GM10248 (cell line): ENCODE results near the gene IDH2.
"Not testable (repeated sequence)": the region's sequence is repeated elsewhere in the genome, so short reads cannot be mapped to it uniquely, and the experiment has no call there.

Source experiments
- CTCF ChIA-PET: fragments of 300-600 bp; sonication (Branson Sonifier 250); formaldehyde crosslinking; extraction: SDS; loops from one replicate; lab custom pipeline; 2021; ENCODE audit warnings: antibody characterized with exemption; lab: Yijun Ruan, JAX
- POLR2A ChIA-PET: fragments of 350-650 bp; sonication (Branson Sonifier 250); formaldehyde crosslinking; extraction: SDS; loops from one replicate; lab custom pipeline; 2020; ENCODE audit warnings: antibody characterized with exemption; lab: Yijun Ruan, JAX
- DNase-seq: peaks from one replicate; pipeline ENCODE4 v3.0.0; 2012; ENCODE audit errors: extremely low spot score
- TF ChIP-seq, protein P1 (sequence below): IDR thresholded peaks from 2 replicates; pipeline ENCODE4 v1.5.1; 2012; ENCODE audit warnings: mild to moderate bottlenecking, low read depth; ENCODE audit errors: extremely low read depth, missing control alignments, control extremely low read depth

IDH2 gene

DNA sequence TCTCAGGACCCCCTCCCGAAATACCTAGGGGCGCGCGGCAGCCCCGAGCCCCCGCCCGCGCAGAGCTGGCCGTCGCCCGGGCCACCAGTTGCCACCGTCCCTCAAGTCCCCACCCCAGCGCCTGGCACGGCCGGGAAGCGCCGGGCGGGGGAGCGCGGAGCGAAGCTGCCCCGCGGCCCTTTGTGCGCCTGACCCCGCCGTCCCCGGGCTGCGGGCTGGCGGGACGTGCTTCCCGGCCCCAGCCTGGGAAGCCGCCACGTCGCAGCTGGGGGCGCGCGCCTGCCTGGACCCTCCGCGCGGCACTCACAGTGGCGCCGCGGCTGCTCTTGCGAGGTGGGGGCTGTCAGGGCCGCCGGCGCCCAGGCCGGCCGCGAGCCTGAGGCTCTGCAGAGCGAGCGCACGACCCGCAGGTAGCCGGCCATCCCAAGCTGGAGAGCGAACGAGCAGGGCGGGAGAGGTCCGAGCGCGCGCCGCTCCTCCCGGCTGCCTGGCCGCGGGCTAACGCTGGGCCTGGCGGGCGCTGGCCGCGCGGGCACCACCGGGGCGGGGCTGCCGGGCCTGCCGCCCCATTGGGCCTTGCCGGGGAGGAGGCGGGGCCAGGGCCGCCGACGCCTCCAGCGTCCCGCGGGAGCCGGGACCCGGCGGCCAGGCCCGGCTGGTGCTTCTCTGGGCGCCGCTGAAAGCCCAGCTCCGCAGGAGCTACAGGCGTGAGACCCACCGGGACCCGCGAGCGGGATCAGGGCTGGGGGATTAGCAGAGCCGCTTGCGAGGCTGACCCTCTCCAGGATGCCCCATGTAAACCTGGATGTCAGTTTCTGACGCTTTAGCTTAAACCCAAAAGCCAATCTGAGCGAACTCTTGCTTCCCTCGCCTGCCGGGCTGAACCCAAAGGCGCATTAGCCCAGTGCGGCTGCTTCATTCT, at the start of gene IDH2:
TSS of gene IDH2 (minus strand) at position 500 of the 922 bp plus-strand sequence. CDS start at position 422, 78 bp downstream.
- POLR2A ChIA-PET, result interaction anchor here (0.6 to 1.4 kb wide), 3 partner anchors 47 to 223 kb away, joined by 4 to 5 read pairs (median 5); no protein-coding TSS in a partner anchor
- CTCF ChIA-PET, result interaction anchor here (0.9 to 1.9 kb wide), 10 partner anchors 16 to 204 kb away, joined by 3 to 6 read pairs (median 4); partner anchors contain the start of genes CIB1 and GDPGP1
- TF ChIP-seq, protein P1, sequence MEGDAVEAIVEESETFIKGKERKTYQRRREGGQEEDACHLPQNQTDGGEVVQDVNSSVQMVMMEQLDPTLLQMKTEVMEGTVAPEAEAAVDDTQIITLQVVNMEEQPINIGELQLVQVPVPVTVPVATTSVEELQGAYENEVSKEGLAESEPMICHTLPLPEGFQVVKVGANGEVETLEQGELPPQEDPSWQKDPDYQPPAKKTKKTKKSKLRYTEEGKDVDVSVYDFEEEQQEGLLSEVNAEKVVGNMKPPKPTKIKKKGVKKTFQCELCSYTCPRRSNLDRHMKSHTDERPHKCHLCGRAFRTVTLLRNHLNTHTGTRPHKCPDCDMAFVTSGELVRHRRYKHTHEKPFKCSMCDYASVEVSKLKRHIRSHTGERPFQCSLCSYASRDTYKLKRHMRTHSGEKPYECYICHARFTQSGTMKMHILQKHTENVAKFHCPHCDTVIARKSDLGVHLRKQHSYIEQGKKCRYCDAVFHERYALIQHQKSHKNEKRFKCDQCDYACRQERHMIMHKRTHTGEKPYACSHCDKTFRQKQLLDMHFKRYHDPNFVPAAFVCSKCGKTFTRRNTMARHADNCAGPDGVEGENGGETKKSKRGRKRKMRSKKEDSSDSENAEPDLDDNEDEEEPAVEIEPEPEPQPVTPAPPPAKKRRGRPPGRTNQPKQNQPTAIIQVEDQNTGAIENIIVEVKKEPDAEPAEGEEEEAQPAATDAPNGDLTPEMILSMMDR, result no peak
- DNase-seq, result peak; percentile 95

DNA sequence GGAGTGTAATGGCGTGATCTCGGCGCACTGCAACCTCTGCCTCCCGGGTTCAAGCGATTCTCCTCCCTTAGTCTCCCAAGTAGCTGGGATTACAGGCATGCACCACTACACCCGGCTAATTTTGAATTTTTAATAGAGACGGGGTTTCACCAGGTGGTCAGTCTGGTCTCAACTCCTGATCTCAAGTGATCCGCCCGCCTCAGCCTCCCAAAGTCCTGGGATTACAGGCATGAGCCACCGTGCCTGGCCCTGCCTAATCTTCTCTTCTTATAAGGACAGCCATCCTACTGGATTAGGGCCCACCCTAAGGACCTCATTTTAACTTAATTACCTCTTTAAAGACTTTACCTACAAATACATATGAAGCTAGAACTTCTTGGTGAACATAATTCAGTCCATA, 48.3 kb upstream of the IDH2 start:
- CTCF ChIA-PET, result interaction anchor here (0.7 to 5.9 kb wide), 4 partner anchors 15 to 142 kb away, joined by 3 to 26 read pairs (median 4); partner anchors contain the start of genes CIB1 and GDPGP1
- POLR2A ChIA-PET, result interaction anchor here (0.6 kb wide), 1 partner anchor 118 kb away, joined by 4 read pairs; no protein-coding TSS in a partner anchor

DNA sequence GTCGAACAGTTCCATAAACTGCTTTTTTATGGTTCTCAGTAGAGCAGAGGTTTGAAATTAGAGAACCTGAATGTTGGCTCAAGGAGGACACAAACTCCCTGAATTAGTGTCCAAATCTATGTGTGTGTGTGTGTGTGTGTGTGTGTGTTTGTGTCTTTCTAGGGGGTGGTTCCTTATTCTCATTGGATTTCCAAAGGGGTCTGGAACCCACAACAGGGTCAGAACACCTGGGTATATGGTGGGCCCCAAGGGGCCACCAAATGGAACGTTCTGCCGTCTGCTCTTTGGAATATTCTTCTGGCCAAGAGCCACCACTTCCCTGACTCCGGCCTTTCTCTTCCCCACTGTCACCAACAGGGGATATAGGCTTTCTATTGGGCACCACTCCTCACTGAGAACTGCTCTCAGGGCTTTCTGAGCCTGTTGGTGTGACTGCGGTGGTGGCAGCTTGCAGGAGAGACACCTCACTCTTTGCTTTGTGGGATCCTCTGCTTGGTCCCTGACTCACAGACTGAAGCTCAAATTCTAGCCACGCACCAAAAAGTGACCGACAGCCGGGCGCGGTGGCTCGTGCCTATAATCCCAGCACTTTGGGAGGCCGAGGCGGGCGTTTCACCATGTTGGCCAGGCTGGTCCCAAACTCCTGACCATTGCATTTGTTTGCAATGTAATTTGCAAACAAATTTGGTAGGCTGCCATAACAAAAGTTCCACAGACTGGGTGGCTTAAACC, 47.5 kb upstream of the IDH2 start:
- POLR2A ChIA-PET, result interaction anchor here (1.6 kb wide), 1 partner anchor 47 kb away, joined by 5 read pairs; the partner anchor contains the start of gene IDH2
- TF ChIP-seq, protein P1, result no peak
- DNase-seq, result no peak
- CTCF ChIA-PET, result interaction anchor here (0.7 to 5.9 kb wide), 7 partner anchors 12 to 151 kb away, joined by 3 to 26 read pairs (median 4); partner anchors contain the start of genes CIB1 and GDPGP1

More for the DNA sequence above, 48.3 kb upstream of the IDH2 start:
- DNase-seq, result not testable (repeated sequence)

DNA sequence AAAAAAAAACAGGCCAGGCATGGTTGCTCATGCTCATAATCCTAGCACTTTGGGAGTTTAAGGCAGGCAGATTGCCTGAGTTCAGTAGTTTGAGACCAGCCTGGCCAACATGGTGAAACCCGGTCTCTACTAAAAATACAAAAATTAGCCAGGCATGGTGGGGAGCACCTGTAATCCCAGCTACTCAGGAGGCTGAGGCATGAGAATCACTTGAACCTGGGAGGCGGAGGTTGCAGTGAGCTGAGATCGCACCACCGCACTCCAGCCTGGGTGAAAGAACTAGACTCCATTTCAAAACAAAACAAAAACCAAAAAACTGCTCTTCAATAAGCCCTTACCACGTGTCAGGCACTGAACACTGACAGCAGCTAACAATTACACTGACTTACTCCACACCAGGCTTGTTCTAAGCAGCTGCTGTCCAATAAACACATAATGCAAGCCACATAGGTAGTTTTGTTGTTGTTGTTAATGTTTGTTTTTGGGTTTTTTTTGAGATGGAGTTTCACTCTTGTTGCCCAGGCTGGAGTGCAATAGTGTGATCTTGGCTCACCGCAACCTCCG, 44.0 kb upstream of the IDH2 start:
- POLR2A ChIA-PET, DNase-seq: not testable (repeated sequence)
- CTCF ChIA-PET, result interaction anchor here (1.6 kb wide), 1 partner anchor 72 kb away, joined by 5 read pairs; no protein-coding TSS in a partner anchor

DNA sequence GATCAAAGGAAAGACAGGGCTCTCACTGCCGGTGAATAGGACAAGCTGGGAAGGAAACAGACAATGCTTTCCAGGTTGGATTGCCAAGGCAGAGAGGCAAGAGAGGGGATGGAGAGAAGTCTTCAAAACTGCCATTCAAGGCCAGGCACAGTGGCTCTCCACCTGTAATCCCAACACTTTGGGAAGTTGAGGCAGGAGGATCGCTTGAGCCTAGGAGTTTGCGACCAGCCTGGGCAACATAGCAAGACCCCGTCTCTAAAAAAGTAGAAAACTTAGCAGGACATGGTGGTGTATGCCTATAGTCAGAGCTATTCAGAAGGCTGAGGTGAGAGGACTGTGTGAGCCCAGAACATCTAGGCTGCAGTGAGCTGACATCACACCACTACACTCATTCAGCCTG, 43.5 kb upstream of the IDH2 start:
- CTCF ChIA-PET, result interaction anchor here (1.6 to 2.8 kb wide), 2 partner anchors 73 to 76 kb away, joined by 5 to 18 read pairs; no protein-coding TSS in a partner anchor
- TF ChIP-seq, protein P1, result no peak
- no peak for DNase-seq
- POLR2A ChIA-PET, result no interaction called here

DNA sequence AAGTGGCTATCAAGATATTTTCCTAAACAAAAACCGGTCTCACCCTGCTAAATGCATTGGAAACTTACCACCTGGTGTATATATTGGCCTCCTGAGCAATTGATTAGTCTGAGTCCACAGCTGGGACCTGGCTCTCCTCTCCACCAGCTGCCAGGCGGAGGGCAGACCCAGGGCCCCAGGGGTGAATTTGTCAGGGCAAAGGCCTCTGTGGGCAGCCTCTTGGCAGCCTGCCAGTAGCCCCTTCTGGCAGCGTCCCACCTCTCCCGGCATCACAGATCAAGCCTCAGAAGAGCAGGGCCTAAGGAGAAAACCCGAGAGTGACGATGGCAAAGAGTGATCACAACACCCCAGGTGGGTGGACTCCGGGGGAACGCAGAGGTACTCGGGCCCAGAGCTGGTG, 43.0 kb upstream of the IDH2 start:
- no peak for DNase-seq
- POLR2A ChIA-PET, result no interaction called here
- CTCF ChIA-PET, result interaction anchor here (2.8 kb wide), 1 partner anchor 76 kb away, joined by 18 read pairs; no protein-coding TSS in a partner anchor
- TF ChIP-seq, protein P1, result no peak
